Hematopoietic multipotent progenitor cell treated with erythropoietin and hydrocortisone succinate and interleukin-3 and kit ligand, for 4 days (in vitro differentiated cells): ENCODE data around the gene TNC.

ENCODE experiments used
- DNase-seq: peaks from one replicate; pipeline ENCODE4 v3.0.0-alpha.2; 2015

TNC gene

GRCh38 chr9:115117999-115118878 lies at the start of gene TNC:
Gene TNC, minus strand, starts transcription at chr9:115118157. Its CDS starts 27,139 bp downstream, at chr9:115091018.
- DNase-seq, result no peak

- DNase-seq, result no peak
These were observed 49.2 kb upstream of the TNC start for GRCh38 chr9:115167175-115167574.

- DNase-seq, result no peak
These were observed 47.3 kb upstream of the TNC start for GRCh38 chr9:115165233-115165632.

- peak; percentile 27 for DNase-seq
These were observed 46.6 kb upstream of the TNC start for GRCh38 chr9:115164511-115164974.

- DNase-seq, result no peak
These were observed 45.0 kb upstream of the TNC start for GRCh38 chr9:115162946-115163345.

DNA sequence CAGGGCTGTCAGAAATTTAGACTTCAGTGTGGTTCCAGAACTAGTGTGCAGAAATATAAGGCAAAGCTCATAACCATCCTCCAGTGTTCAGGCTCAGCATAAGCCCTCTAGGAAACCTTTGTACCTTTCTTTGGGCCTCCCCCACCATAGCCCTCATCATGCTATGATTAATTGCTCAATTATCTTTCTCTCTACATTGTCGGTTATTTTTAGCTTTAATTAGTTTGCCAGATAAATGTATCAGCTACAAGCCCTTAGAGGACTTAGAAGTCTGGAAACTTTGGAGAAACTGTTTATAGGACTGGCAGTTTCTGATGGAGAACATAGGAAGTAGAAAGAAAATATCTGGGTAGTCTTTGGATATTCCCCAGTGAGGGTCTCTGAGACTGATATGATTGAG lies 43.5 kb upstream of the TNC start:
- no peak for DNase-seq

DNA sequence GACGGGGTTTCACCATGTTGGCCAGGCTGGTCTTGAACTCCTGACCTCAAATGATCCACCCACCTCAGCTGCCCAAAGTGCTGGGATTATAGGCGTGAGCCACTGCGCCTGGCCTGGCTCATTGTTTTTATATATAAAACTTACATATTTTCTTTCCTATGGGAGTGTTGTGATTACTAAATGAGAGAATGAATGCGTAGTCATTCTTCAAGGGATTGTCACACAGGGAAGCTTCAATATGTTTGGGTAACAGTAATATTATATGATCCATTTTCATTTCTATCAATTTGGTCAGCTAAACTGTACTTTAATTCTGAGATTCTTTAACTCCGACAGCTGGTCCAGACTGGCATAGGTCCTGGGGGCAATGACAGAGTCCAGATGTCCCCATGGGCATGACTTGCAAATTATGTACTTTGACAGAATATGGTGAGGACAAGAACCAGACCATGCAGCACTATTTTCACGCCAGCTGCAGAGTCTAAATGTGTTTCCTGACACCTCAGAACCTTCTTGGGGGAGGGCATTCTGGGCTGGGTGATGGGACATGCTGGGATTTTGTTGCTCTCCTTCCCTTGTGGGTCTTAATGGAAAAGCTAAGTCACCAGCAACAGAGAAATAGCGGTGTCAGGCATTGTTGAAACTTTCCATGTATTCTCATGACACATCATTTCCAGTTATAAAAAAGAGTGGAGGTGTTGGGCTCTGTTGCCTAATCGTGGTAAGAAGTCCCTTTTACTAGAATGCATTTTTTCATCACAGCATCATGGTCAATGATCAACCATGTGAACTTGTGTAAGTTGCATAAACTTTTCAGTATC lies 40.9 kb upstream of the TNC start:
- DNase-seq, result no peak

DNA sequence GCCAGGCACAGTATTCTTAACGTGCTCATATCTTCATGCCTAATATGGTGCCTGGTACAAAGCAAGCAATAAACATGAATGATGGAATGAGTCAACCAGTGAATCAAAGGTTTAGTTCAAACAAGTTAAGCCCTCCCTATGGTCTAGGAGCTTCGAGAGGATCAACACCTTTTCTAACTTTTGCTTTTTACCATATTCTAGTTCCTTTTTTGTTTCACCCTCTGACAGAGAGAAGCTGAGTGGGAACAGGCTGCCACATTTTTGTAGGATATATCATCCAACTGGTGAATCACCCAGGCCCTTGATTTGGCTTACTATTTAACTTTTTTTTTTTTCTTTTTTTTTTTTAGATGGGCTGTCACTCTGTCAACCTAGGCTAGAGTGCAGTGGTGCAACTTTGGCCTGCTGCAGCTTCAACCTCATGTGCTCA lies 39.3 kb upstream of the TNC start:
- no peak for DNase-seq

DNA sequence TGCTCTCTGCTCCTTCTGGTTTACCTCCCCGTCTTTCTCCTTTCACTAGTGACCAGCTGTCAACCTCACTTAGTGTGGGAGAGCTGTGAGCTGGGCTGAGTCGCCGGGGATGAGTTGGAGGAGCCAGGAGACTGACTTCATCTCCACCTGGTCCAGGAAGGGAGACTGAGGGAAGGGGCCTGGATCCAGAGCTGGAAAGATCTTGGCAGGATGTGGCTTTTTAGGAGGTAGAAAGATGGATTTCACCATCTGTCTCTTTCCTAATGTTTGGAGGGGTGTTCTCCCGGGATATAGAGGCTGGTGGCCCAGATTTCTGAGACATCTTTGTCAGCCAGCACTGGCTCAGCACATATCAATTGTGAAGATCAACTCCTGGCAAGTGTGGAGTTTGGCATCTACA lies 37.1 kb upstream of the TNC start:
- DNase-seq, result no peak

DNA sequence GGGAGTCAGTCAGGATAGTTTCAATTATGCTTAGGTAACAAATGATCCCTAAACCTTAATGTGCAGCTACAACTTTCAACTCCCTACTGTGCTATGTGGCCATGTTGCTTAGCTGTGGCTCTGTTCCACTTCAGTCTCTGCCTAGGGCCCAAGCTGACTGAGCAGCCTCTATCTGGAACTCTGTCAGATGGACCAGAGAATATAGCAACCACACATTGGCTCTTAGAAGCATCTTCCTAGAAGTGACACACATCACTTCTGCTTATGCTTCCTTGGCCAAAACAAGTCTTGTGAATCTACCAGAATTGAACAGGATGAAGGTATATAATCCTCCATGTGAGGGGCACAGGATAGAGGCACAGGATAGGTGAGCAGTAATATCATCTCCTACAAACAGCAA lies 36.7 kb upstream of the TNC start:
- DNase-seq, result no peak

GRCh38 chr9:115152281-115152820 lies 34.4 kb upstream of the TNC start:
- DNase-seq, result no peak

DNA sequence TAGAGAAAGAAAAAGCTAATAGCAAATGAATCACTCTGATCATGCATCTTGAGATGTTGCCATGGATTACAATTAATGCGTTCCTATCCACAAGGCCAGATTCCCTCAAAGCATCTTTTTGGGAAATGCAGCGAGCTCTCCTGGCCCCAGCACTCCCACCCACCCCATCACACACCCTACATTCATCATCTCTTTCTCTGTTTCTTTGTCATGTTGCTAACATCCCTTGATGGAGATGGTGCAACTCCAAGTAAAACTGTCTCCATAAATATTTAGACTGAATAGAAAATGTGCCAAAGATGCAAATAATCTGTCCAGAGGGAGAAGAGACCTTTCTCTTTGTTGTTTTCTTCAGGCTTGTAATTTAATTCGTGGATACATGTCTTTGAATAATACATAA lies 30.8 kb upstream of the TNC start:
- no peak for DNase-seq

GRCh38 chr9:115146581-115147021 lies 28.6 kb upstream of the TNC start:
- DNase-seq, result no peak

- DNase-seq, result no peak
These were observed 26.7 kb upstream of the TNC start for GRCh38 chr9:115144706-115145105.

- no peak for DNase-seq
These were observed 25.7 kb upstream of the TNC start for GRCh38 chr9:115143689-115144088.

- no peak for DNase-seq
These were observed 24.7 kb upstream of the TNC start for GRCh38 chr9:115142517-115143270.

DNA sequence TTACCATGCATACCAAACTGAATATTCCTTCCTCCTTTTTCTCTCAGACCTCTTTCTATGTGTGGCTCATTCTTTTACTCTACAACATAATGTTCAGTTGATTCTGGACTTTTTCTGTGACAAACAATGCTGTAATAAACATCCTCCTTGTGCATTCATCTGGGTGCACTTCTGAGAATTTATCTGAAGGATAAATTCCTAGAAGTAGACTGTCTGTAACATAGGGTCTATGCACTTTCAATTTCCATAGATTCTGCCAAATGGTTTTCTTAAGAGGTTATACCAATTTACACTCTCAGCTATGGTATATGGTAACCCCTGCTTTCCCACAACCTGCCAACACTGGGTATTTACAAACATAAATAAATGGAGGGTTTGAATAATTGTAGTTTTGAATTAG lies 24.1 kb upstream of the TNC start:
- no peak for DNase-seq

GRCh38 chr9:115141612-115142011 lies 23.7 kb upstream of the TNC start:
- no peak for DNase-seq

- DNase-seq, result no peak
These were observed 20.2 kb upstream of the TNC start for GRCh38 chr9:115138151-115138550.

- no peak for DNase-seq
These were observed 19.6 kb upstream of the TNC start for GRCh38 chr9:115137526-115137925.

DNA sequence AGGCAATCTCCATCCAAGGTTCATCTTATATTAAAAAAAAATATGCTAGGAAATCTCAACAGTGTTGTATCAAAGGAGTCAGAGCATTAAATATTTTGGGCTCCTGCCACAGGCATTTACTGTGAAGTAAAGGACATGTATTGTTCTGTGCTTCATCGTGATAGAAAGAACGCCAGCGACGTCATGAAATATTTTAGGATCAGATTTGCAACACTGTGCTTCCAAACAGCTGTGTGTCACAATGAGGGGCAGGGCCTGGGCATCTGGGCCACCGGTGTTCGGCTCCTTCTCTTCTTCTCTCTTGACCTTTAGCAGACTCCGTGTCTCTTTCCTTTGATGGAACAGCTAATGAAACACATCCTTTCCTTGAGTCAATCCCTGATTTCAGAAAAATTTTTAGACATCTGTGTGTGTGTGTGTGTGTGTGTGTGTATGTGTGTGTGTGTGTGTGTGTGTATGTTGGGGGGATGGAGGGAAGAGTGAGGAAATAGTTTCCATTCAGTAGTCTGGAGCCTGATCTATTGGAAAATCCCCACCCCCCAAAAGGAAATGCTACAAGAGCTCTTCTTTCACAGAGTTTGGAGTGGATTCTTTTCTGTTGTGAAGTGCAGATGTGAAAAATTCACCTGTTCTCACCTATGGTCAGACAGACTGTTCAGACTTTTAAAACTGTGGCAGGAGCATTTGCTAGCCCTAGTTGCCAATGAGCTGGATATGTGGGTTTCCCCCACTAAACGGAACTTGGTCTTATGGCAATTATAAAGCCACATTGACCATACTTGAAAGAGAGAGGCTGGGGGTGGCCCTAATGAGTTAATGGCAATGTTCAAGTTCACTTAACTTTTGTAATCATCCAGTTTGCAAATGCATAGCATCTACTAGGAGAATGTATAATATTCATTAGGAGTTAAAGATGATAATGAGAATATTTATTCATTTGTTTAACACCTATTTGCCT lies 18.1 kb upstream of the TNC start:
- no peak for DNase-seq

- no peak for DNase-seq
These were observed 17.0 kb upstream of the TNC start for GRCh38 chr9:115134941-115135340.
